Panc1 (cell line): ENCODE data around the gene ADAT2. TPM values are rescaled to one million over a fixed set of nuclear protein-coding genes. Genes with fewer than 3 reads are reported as not detected.

Experiments
- ATAC-seq: fragments of 200-7000 bp; cut with Tn5 transposase; 2 replicates; pipeline ENCODE4 v1.9.1; 2020; ENCODE audit warnings: mild to moderate bottlenecking, moderate library complexity
- BruUV-seq: library from RNA; stranded (reverse); fragments of 400-500 nt; replicated peaks from 2 replicates; lab custom pipeline; 2021; lab: Mats Ljungman, UMichigan
- CTCF ChIA-PET: fragments of 300-600 bp; sonication (Branson Sonifier 250); formaldehyde crosslinking; loops from one replicate; lab custom pipeline; 2022; ENCODE audit warnings: antibody characterized with exemption; lab: Charles Lee
- POLR2A ChIA-PET: fragments of 300-600 bp; sonication (Branson Sonifier 250); formaldehyde crosslinking; loops from one replicate; lab custom pipeline; 2022; ENCODE audit warnings: antibody characterized with exemption; lab: Charles Lee
- DNase-seq: peaks from one replicate; pipeline ENCODE4 v3.0.0-alpha.2; 2010; ENCODE audit warnings: low read depth, low spot score
- H3K27ac ChIP-seq: 2 replicates; pipeline ENCODE4 v1.5.1; 2011; ENCODE audit warnings: mild to moderate bottlenecking, low read length, inconsistent platforms
- H3K27me3 ChIP-seq: fragments of 200-500 bp; sonication (Bioruptor generic); 2 replicates; pipeline ENCODE4 v1.6.0; 2014; ENCODE audit warnings: low read length, inconsistent platforms; ENCODE audit not compliant: control insufficient read depth, insufficient read depth
- H3K36me3 ChIP-seq: fragments of 200-500 bp; sonication (Bioruptor generic); 2 replicates; pipeline ENCODE4 v1.5.1; 2014; ENCODE audit warnings: inconsistent platforms, mild to moderate bottlenecking, low read length, moderate library complexity; ENCODE audit not compliant: control insufficient read depth, insufficient read depth
- H3K4me1 ChIP-seq: 2 replicates; pipeline ENCODE4 v1.5.1; 2011; ENCODE audit warnings: inconsistent platforms, mild to moderate bottlenecking, low read length, moderate library complexity; ENCODE audit not compliant: control insufficient read depth, insufficient read depth
- H3K4me3 ChIP-seq, 2 experiments: 2 replicates each; pipeline ENCODE4 v1.5.1; 2011 to 2012; ENCODE audit warnings: low read depth in 2 of 2, low read length in 2 of 2, mild to moderate bottlenecking in 2 of 2, inconsistent platforms in 1 of 2, moderate library complexity in 1 of 2
- H3K9me3 ChIP-seq: fragments of 200-500 bp; sonication (Bioruptor generic); 2 replicates; pipeline ENCODE4 v1.5.1; 2014; ENCODE audit warnings: low read depth, mild to moderate bottlenecking, inconsistent platforms, low read length, moderate library complexity; ENCODE audit not compliant: control insufficient read depth, insufficient read depth
- CTCF ChIP-seq: fragments of 450-650 bp; IDR thresholded peaks from 2 replicates; pipeline ENCODE4 v1.5.1; 2017; ENCODE audit warnings: mild to moderate bottlenecking
- POLR2AphosphoS5 ChIP-seq: IDR thresholded peaks from 2 replicates; pipeline ENCODE4 v1.6.1; 2012; ENCODE audit warnings: mild to moderate bottlenecking, low read depth, low read length, moderate library complexity
- SIN3A ChIP-seq: IDR thresholded peaks from 2 replicates; pipeline ENCODE4 v1.6.1; 2012; ENCODE audit warnings: low read depth, mild to moderate bottlenecking, low read length, moderate library complexity, borderline replicate concordance; ENCODE audit not compliant: insufficient read depth
- TCF7L2 ChIP-seq: IDR thresholded peaks from 2 replicates; pipeline ENCODE4 v1.6.1; 2011; ENCODE audit warnings: mild to moderate bottlenecking, low read depth, low read length, inconsistent platforms
- in situ Hi-C: cut with HindIII; loops from 2 replicates; pipeline ENCODE4 v1.10.0; 2016; ENCODE audit warnings: low sequenced_read_pairs, low pct_unique_long_range_greater_than_20kb
- intact Hi-C: fragments of 100-400 bp; cut with micrococcal nuclease; formaldehyde crosslinking; loops from one replicate; pipeline ENCODE4 v1.10.0; 2022; ENCODE audit not compliant: unreplicated experiment
- total RNA-seq: library from RNA; stranded (reverse); gene quantifications from one replicate; pipeline ENCODE4 v1.2.1, GENCODE V29; 2021; ENCODE audit not compliant: unreplicated experiment
- TF ChIP-seq, protein P1 (sequence below), 2 experiments: IDR thresholded peaks; 2 replicates each; pipeline ENCODE4 v1.6.1; 2011 to 2012; ENCODE audit warnings: low read depth in 2 of 2, control low read depth in 1 of 2, low read length in 1 of 2, mild to moderate bottlenecking in 1 of 2, moderate library complexity in 1 of 2; ENCODE audit not compliant: insufficient read depth in 1 of 2

Gene ADAT2
- total RNA-seq, 1 experiment from 2014 or later, result 6.4 TPM

GRCh38 chr6:143374014-143374413 lies 76.5 kb downstream of the ADAT2 start:
- ChIA-PET POLR2A (no interaction called here), CTCF (interaction anchor here (1.0 kb wide), 1 partner anchor 38 kb away, joined by 5 read pairs; no protein-coding TSS in a partner anchor)
- Histone ChIP-seq H3K4me1 (no peaks in the 10 kb centered on the region), H3K4me3 (no peak overlapping the region), H3K36me3 (no peaks in the 10 kb centered on the region), H3K9me3 (no peaks in the 10 kb centered on the region), H3K27me3 (peaks cover 2% of the 10 kb centered on the region; the same call in 1 of the 2 replicates), H3K27ac (no peak overlapping the region)
- ATAC-seq, result no peak
- intact Hi-C loops, result no loop called here
- TF ChIP-seq SIN3A, result no peak
- TF ChIP-seq POLR2AphosphoS5, result no peak
- TF ChIP-seq TCF7L2, result no peak
- TF ChIP-seq CTCF, result no peak; the same call in 1 of the 2 replicates
- TF ChIP-seq, protein P1, sequence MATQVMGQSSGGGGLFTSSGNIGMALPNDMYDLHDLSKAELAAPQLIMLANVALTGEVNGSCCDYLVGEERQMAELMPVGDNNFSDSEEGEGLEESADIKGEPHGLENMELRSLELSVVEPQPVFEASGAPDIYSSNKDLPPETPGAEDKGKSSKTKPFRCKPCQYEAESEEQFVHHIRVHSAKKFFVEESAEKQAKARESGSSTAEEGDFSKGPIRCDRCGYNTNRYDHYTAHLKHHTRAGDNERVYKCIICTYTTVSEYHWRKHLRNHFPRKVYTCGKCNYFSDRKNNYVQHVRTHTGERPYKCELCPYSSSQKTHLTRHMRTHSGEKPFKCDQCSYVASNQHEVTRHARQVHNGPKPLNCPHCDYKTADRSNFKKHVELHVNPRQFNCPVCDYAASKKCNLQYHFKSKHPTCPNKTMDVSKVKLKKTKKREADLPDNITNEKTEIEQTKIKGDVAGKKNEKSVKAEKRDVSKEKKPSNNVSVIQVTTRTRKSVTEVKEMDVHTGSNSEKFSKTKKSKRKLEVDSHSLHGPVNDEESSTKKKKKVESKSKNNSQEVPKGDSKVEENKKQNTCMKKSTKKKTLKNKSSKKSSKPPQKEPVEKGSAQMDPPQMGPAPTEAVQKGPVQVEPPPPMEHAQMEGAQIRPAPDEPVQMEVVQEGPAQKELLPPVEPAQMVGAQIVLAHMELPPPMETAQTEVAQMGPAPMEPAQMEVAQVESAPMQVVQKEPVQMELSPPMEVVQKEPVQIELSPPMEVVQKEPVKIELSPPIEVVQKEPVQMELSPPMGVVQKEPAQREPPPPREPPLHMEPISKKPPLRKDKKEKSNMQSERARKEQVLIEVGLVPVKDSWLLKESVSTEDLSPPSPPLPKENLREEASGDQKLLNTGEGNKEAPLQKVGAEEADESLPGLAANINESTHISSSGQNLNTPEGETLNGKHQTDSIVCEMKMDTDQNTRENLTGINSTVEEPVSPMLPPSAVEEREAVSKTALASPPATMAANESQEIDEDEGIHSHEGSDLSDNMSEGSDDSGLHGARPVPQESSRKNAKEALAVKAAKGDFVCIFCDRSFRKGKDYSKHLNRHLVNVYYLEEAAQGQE (IDR thresholded peaks at IDR 0.05; ENCODE audit: insufficient read depth in 1 of 2, low read depth in 2 of 2, low read length in 1 of 2), result no peak
- no peak for DNase-seq
- BruUV-seq, result no TSS peak
- in situ Hi-C loops, result no loop called here

Other genes with a start within 250 kb of the ADAT2 start
- 16.5 TPM for gene PEX3, start 110 bp upstream of the ADAT2 start, total RNA-seq
- gene FUCA2, start 61.0 kb upstream of the ADAT2 start, total RNA-seq, result 68.1 TPM
- gene PHACTR2, start 227.3 kb upstream of the ADAT2 start, total RNA-seq, result 59.9 TPM